Activated gamma-delta T cell (primary cell): ENCODE measurements around the gene TMA16.

Experiments used
- DNase-seq: peaks from one replicate; lab custom pipeline; 2025; lab: John Stamatoyannopoulos, UW

The TMA16 gene

GRCh38 chr4:163563592-163563991, 69.1 kb downstream of the TMA16 start:
- no peak for DNase-seq

- no peak for DNase-seq
Observed at GRCh38 chr4:163564221-163564720, 69.8 kb downstream of the TMA16 start.

- no peak for DNase-seq
Observed at GRCh38 chr4:163565226-163566135, 71.0 kb downstream of the TMA16 start.

GRCh38 chr4:163566257-163566796, 71.8 kb downstream of the TMA16 start:
- DNase-seq, result no peak

GRCh38 chr4:163568843-163569242, 74.4 kb downstream of the TMA16 start:
- DNase-seq, result no peak
